Testis (tissue), 2 donors: ENCODE results near the gene SPRR2E.

ENCODE experiments used
- CTCF ChIP-seq, 3 experiments: fragments of 450-650 bp in 2 of 3; fragments of 200-600 bp in 1 of 3; sonication (generic) in 1 of 3; IDR thresholded peaks; one replicate each; pipeline ENCODE4 v1.5.1; 2016 to 2019; ENCODE audit warnings: antibody characterized with exemption in 3 of 3, mild to moderate bottlenecking in 2 of 3, moderate library complexity in 1 of 3
- POLR2A ChIP-seq: fragments of 450-650 bp; IDR thresholded peaks from one replicate; pipeline ENCODE4 v1.6.1; 2017; ENCODE audit warnings: antibody characterized with exemption, mild to moderate bottlenecking, moderate library complexity

GRCh38 chr1:153100245-153100644 lies 5.9 kb upstream of the SPRR2E start:
- TF ChIP-seq POLR2A (no peak), CTCF (IDR thresholded peaks at IDR 0.05) (no peak)
